Psoas muscle (tissue), 8 donors: Measurements from ENCODE around the gene KNDC1. TPM values are rescaled to one million over a fixed set of nuclear protein-coding genes. Genes with fewer than 3 reads are reported as not detected.

Experiments used
- ATAC-seq, 4 donors: fragments of 200-7000 bp; cut with Tn5 transposase; one replicate each; pipeline ENCODE4 v1.9.1; 2020; ENCODE audit warnings: moderate library complexity in 3 of 4, mild to moderate bottlenecking in 2 of 4
- DNase-seq, 2 donors: peaks; one replicate each; pipeline ENCODE4 v3.0.0-alpha.2; 2020
- H3K27ac ChIP-seq: fragments of 200-600 bp; one replicate; pipeline ENCODE4 v1.8.0; 2022
- H3K27me3 ChIP-seq, 3 donors: fragments of 200-600 bp in 1 of 3; one replicate each; pipeline versions ENCODE4 v1.6.1 to v1.8.0; 2013 to 2022; ENCODE audit warnings: low read length in 2 of 3, mild to moderate bottlenecking in 2 of 3, moderate library complexity in 1 of 3; ENCODE audit not compliant: insufficient read depth in 3 of 3
- H3K36me3 ChIP-seq, 2 donors: fragments of 200-600 bp in 1 of 2; one replicate each; pipeline versions ENCODE4 v1.6.1 to v1.8.0; 2013 to 2022; ENCODE audit warnings: low read depth in 1 of 2, mild to moderate bottlenecking in 1 of 2, moderate library complexity in 1 of 2; ENCODE audit not compliant: insufficient read depth in 1 of 2
- H3K4me1 ChIP-seq: fragments of 200-600 bp; one replicate; pipeline ENCODE4 v1.8.0; 2022
- H3K4me3 ChIP-seq: fragments of 200-600 bp; one replicate; pipeline ENCODE4 v1.8.0; 2022; ENCODE audit warnings: mild to moderate bottlenecking
- H3K9me3 ChIP-seq: fragments of 200-600 bp; one replicate; pipeline ENCODE4 v1.8.0; 2022
- WGBS, 3 donors: extraction: QIAGEN DNeasy Blood & Tissue Kit; methylation state at CpG; one replicate each; pipeline versions ENCODE4 v1.1.6 to v1.1.7; 2013; 5-methylcytosine and 5-hydroxymethylcytosine counted together
- intact Hi-C, 2 donors: fragments of 100-400 bp; cut with DNase I; formaldehyde crosslinking; loops; one replicate each; pipeline versions ENCODE4 v1.11.0 to v1.14.2; 2022
- polyA plus RNA-seq, 3 donors: library from polyadenylated mRNA; stranded (reverse); fragments of 200-250 nt; gene quantifications; one replicate each; pipeline ENCODE4 v1.2.3, GENCODE V29; 2013
- total RNA-seq, 4 donors: library from RNA; stranded (reverse); fragmentation: NEBNext Ultra II Directional in 2 of 4; extraction: Animal tissue kit (Norgen Biotek cat#: 25700) in 2 of 4; gene quantifications; one replicate each; pipeline versions ENCODE4 v1.2.1 to v1.2.4, GENCODE V29; 2021 to 2023
- TF ChIP-seq, protein P1 (sequence below): fragments of 200-600 bp; IDR thresholded peaks from one replicate; pipeline ENCODE4 v1.8.0; 2022; ENCODE audit warnings: antibody characterized with exemption
- donor health status: healthy with polysubstance abuse.
- donor health status: DM: no; HTN: no; CAD: no; lungs with moderate emphysema.
- donor health status: Bipolar disorder and iron deficiency.
- donor health status: healthy.
- donor health status: DM: yes; HTN: yes; CAD: no.
- donor health status: DM: no; HTN: no; CAD: no.
- donor health status: DM: no; HTN: no; CAD: no.
- donor health status: DM: yes; HTN: yes; CAD: no.

Gene KNDC1
- total and polyA plus RNA-seq, 7 donors: under 0.01 to 0.10 (median 0.01) TPM; not detected in 4

DNA sequence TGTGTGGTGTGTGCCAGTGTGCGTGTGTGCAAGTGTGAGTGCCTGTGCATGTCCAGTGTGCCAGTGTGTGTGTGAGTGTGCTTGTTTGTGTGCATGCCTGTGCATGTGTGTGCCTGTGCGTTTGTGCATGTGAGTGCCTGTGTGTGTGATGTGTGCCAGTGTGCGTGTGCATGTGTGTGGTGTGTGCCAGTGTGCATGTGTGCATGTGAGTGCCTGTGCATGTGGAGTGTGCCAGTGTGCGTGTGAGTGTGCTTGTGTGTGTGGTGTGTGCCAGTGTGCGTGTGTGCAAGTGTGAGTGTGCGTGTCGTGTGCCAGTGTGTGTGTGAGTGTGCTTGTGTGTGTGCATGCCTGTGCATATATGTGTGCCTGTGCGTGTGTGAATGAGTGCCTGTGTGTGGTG lies 38.5 kb upstream of the KNDC1 start:
- peak in 1 of 2 donors; percentile 12 for DNase-seq
- WGBS, 3 donors: 83 to 97% (median 94%) methylated on average over 8 of the region's 8 CpGs
- Histone ChIP-seq H3K4me3 (no peak overlapping the region), H3K27me3 (peaks cover 0 to 2% (median 0%) of the 10 kb centered on the region in 3 donors), H3K4me1 (peaks cover 7% of the 10 kb centered on the region), H3K36me3 (no peaks in the 10 kb centered on the region), H3K9me3 (no peaks in the 10 kb centered on the region), H3K27ac (no peak overlapping the region)
- TF ChIP-seq, protein P1, sequence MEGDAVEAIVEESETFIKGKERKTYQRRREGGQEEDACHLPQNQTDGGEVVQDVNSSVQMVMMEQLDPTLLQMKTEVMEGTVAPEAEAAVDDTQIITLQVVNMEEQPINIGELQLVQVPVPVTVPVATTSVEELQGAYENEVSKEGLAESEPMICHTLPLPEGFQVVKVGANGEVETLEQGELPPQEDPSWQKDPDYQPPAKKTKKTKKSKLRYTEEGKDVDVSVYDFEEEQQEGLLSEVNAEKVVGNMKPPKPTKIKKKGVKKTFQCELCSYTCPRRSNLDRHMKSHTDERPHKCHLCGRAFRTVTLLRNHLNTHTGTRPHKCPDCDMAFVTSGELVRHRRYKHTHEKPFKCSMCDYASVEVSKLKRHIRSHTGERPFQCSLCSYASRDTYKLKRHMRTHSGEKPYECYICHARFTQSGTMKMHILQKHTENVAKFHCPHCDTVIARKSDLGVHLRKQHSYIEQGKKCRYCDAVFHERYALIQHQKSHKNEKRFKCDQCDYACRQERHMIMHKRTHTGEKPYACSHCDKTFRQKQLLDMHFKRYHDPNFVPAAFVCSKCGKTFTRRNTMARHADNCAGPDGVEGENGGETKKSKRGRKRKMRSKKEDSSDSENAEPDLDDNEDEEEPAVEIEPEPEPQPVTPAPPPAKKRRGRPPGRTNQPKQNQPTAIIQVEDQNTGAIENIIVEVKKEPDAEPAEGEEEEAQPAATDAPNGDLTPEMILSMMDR: no peak
- intact Hi-C loops: loop anchor here in 1 of 2 donors (10.0 kb wide), 1 partner anchor 467 kb away; no protein-coding TSS in a partner anchor
- ATAC-seq: no peak

DNA sequence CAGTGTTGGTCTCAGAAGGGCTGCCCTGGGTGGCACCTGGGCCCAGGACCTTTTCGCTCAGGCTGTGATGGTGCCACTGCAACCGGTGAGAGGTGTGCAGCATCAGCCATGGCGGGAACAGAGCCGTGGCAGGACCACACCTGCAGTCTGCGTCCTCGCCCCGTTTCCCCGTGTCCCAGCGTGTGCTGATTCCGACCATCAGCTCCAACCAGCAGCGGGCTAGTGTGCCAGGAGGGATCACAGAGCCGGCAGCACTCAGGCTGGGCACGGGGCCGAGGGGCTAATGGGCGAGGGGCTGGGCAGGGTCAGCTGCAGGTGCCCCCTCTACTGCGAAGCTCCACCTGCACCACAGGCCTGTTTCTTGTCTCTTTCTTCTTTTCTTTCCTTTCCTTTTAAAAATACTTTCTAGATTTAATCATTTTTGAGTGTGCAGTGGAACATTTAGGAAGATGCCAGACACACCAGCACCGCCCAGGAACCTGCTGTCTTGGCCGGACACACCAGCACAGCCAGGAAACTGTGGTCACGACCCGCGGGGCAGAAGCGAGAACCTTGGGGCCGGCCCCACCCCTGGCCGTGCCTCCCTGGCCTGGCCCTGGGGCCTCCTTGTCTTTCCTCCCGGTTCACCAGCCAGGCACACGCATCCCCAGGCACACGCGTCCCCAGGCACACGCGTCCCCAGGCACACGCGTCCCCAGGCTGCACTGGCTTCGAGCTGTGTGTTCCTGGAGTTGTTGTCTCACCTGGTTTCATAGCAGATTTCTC lies 37.7 kb upstream of the KNDC1 start:
- H3K4me3 ChIP-seq: no peak overlapping the region
- H3K27me3 ChIP-seq: peaks cover 0 to 3% (median 2%) of the 10 kb centered on the region in 3 donors
- H3K9me3 ChIP-seq: no peaks in the 10 kb centered on the region
- DNase-seq (peak; percentile 7 to 26), ATAC-seq (no peak)
- TF ChIP-seq, protein P1: no peak
- H3K36me3 ChIP-seq: no peaks in the 10 kb centered on the region
- H3K27ac ChIP-seq: no peak overlapping the region
- WGBS, 3 donors: 81 to 91% (median 83%) methylated on average over 33 of the region's 33 CpGs
- peaks cover 4% of the 10 kb centered on the region for H3K4me1 ChIP-seq
- intact Hi-C loops: loop anchor here in 1 of 2 donors (2.0 to 10.0 kb wide), 2 partner anchors 284 to 468 kb away; no protein-coding TSS in a partner anchor

DNA sequence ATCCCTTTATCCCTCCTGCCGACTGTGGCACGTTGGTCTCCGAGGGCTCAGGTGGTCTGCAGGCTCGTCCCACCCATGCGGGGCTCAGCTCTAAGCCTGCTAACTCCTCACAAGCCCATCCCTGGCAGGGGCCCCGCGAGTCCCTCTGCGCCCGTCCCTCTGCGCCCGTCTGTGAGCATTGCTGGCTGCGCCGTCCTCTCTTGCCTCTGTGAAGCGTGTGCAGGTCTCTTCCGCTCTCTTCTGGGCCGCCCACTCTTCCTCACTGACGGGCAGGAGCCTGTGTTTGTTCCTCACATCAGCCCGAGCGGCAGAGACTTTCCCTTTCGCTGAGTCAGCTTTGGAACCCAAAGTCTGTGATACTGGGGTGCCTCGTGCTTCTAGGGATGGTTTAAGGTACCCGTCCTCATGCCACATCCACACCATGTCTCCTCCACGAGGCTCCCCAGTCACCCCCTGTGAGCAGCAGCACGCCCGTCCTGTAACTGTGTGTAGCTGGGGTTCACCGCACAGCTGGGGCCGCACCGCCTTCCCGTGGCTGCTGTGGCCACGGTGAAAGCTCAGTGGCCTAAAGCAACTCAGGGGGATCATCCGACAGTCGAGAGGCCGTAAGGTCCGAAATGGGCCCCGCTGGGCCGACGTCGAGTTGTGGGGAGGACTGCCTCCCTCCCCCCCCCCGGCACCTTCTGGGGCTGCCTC lies 36.8 kb upstream of the KNDC1 start:
- Histone ChIP-seq H3K27ac (no peak overlapping the region), H3K9me3 (no peaks in the 10 kb centered on the region), H3K4me1 (peaks cover under 1% of the 10 kb centered on the region), H3K36me3 (no peaks in the 10 kb centered on the region), H3K27me3 (peaks cover 0 to 3% (median 2%) of the 10 kb centered on the region in 3 donors), H3K4me3 (no peak overlapping the region)
- peak; percentile 4 to 39 for DNase-seq
- TF ChIP-seq, protein P1: no peak
- intact Hi-C loops: loop anchor here in 1 of 2 donors (2.0 to 10.0 kb wide), 2 partner anchors 284 to 468 kb away; no protein-coding TSS in a partner anchor
- 79 to 86% (median 80%) methylated on average over 38 to 39 of the region's 39 CpGs for WGBS, 3 donors
- no peak for ATAC-seq

DNA sequence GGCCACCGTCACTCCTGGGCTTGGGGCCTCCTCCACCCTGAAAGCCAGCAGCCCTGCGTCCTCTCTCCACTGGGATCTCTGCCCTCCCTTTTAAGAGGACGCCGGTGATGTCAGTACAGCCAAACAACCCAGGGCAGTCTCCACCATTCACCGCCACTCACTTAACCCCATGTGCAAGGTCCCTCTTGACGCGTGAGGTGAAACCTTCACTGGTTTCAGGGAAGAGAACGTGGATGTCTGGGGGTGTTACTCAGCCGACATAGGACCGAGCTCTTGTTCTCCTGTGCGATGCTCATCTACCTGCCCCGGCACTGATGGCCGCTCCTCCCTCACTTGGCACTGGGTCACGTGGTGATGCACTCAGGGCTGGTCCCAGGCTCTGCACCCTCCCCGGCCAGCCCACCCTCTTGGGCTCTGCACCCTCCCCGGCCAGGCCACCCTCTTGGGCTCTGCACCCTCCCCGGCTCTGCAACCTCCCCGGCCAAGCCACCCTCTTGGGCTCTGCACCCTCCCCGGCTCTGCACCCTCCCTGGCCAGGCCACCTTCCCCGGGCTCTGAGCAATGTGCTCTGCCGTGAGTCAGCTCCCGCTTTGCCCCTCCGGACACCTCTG lies 36.2 kb upstream of the KNDC1 start:
- peak in 1 of 4 donors; percentile 25 for ATAC-seq
- Histone ChIP-seq H3K4me1 (no peaks in the 10 kb centered on the region), H3K27me3 (peaks cover 0 to 3% (median 2%) of the 10 kb centered on the region in 3 donors), H3K27ac (no peak overlapping the region), H3K36me3 (no peaks in the 10 kb centered on the region), H3K4me3 (no peak overlapping the region), H3K9me3 (no peaks in the 10 kb centered on the region)
- 78 to 81% (median 78%) methylated on average over 23 of the region's 23 CpGs for WGBS, 3 donors
- TF ChIP-seq, protein P1: no peak
- DNase-seq: peak; percentile 7 to 45
- intact Hi-C loops: loop anchor here (1.0 to 10.0 kb wide), 3 partner anchors 184 to 469 kb away; no protein-coding TSS in a partner anchor
